GM12892 (cell line): ENCODE measurements around the gene SLC9A3.

Experiments
- POLR2A ChIP-seq: IDR thresholded peaks from 2 replicates; pipeline ENCODE4 v1.6.1; 2011; ENCODE audit warnings: low read depth, low read length, control low read depth
- POLR2AphosphoS5 ChIP-seq: IDR thresholded peaks from 2 replicates; pipeline ENCODE4 v1.6.1; 2011; ENCODE audit warnings: low read depth, low read length, control low read depth
- TAF1 ChIP-seq: IDR thresholded peaks from 2 replicates; pipeline ENCODE4 v1.6.1; 2011; ENCODE audit warnings: low read depth, mild to moderate bottlenecking, control low read depth, low read length, borderline replicate concordance

DNA sequence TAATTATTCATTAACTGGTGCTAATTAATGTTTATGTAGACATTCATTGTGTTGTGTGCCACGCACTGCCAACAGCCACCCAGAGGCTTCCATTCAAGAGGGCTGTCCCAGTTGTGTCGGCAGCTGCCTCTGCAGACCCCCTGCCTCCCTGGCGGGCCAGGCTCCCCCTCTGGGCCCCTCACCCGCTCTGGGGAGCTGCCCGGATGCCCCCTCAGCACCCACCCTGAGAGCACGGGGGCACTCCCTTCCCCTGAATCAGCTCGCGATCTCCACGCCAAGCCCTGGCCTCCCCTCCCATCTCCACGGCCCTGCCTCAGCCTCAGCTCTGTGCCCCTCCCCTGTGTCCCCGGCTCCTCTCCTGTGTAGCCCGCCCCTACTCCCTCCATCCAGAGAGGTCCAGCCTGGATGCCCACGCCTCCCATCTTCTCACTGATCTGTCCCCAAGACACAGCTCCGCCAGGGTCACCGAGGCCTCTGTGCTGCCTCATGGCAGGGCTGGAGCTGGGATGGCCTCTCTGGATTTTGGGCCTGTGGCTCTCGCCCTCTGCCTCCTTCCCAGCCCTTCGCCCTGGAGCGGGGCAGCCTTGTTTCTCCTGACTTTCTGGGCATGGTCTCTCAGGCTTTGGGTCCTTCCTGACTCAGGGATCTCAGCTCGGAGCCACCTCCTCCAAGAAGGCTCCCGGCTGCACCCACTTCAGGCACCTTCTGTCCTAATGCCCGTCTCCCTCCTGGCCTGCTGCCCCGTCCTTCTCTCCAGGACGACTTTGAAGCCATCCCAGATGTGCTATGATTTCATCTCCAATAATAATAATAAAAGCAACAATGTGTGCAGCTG lies 16.0 kb upstream of the SLC9A3 start:
- TF ChIP-seq POLR2AphosphoS5 = no peak
- TF ChIP-seq POLR2A = no peak
- TF ChIP-seq TAF1 = no peak
